Activated CD8-positive, alpha-beta memory T cell treated with anti-CD3 and anti-CD28 coated beads for 48 hours (primary cell): ENCODE measurements around the gene TGFBR2.

Source experiments
- DNase-seq, 3 experiments: peaks; one replicate each; pipeline ENCODE4 v3.0.0-alpha.2; 2020; ENCODE audit warnings: low read depth in 2 of 3, low spot score in 2 of 3

The TGFBR2 gene

GRCh38 chr3:30602946-30603345 is 3.5 kb upstream of the TGFBR2 start:
- no peak for DNase-seq

GRCh38 chr3:30604093-30604492 is 2.3 kb upstream of the TGFBR2 start:
- DNase-seq, result no peak

GRCh38 chr3:30604558-30604957 is 1.8 kb upstream of the TGFBR2 start:
- DNase-seq, result no peak

DNA sequence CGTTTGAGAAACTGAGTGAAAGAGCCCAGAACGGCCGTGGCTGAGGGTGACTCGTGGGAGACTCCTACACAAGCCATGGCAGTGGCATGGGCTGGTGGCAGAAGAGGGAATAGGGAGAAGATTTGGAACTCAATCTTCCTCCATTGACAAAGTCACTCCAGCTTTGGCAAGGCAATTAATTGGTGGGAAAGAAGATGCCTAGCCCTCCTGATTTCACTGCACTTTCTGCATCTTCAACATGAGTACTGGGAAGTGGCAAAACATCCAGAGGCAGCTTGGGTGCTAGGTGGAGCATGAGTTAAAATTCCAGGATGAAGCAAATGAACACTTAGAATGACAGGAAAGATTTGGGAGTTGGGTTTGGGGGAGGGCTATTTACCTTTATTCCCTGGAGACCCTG is 1.4 kb upstream of the TGFBR2 start:
- DNase-seq, result no peak

- no peak for DNase-seq
These were observed 598 bp upstream of the TGFBR2 start for GRCh38 chr3:30605706-30606300.

- DNase-seq, result peak in 2 of 3 experiments; percentile 34 to 41
These were observed 832 bp downstream of the TGFBR2 start for GRCh38 chr3:30607032-30607833.

DNA sequence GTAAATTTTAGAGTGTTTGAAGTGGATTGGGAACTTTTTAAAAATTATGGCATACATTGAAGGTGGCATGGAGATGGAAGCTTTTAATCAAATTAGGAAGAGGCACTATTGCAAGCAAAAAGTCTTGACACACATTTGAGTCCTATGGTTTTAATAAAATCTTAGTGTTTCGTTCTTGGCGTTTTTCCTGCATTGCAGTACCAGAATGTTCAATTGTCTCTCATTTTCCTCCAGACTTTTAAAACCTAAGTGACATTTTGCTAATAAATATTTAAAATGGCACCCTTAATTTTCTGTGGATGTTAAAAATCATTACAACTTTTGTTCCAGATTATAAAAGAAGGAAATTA is 2.2 kb downstream of the TGFBR2 start:
- no peak for DNase-seq

DNA sequence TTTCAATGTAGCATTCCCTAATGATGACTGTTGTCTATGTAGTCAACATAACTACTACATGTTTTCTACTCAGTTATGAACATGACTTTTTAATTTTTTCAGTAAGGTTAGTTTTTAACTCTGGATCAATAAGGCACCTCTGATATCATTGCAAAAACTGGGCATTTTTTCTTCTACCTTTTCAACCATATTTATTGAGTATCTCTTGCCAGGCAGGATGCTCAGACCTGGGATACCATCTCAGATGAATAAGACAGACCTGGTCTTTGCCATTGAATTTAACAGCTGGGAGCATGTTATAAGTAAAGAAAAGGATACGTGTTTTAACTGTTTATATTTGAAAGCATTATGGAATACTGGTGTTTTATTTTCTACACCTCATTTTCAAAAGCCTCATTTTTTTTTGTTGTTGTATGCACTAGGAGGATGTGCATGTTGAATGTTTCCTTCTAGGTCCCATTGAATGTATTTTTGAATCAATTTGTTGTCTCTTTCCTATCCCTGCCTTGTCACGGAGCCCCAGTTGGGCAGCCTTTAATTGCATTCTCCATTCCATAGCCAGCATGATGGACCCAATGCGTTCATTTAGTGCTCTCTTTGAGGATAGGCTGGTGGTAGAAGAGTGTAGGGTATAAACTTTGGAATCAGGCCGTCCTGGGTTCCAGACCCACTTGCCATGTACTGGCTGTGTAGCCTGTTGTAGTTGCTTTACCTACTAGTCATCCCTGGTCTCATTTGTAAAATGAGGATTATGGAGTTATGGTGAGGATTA is 3.7 kb downstream of the TGFBR2 start:
- no peak for DNase-seq

- DNase-seq, result no peak
These were observed 4.4 kb downstream of the TGFBR2 start for GRCh38 chr3:30610702-30611368.

- DNase-seq, result no peak
These were observed 5.4 kb downstream of the TGFBR2 start for GRCh38 chr3:30611613-30612436.

DNA sequence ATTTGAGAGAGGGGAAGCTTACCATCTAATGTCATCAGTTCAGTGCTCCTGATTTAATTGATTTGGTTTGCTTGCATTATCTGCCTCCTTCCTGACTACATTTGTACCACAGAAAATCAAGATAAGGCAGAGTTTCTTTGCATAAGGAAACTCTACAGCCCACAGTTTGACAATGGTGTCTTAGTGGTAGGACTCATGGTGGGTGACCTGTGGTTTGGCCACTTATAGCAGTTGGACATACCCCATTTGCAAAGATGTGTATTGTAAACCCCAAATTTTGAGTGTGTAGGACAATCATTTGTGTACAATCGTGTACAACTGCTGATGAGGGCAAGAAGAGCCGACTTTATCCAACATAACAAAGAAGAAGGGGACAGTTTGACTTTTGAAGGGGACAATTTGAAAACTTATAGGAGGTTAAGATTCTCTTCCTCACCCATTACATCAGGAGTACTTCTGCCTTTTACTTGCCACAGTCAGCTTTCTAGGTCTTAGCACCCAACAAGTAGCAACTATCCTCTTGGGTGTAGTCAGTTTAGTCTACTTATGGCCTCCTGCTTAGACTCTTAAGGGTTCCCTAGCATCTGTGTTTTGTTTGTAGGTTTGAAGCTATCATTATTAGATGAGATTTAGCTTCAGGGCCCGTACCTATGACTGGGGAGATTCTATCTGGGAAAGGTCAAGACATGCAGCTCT is 6.2 kb downstream of the TGFBR2 start:
- DNase-seq, result no peak

GRCh38 chr3:30613133-30613825 is 6.9 kb downstream of the TGFBR2 start:
- no peak for DNase-seq

GRCh38 chr3:30614373-30614772 is 8.0 kb downstream of the TGFBR2 start:
- DNase-seq, result no peak

DNA sequence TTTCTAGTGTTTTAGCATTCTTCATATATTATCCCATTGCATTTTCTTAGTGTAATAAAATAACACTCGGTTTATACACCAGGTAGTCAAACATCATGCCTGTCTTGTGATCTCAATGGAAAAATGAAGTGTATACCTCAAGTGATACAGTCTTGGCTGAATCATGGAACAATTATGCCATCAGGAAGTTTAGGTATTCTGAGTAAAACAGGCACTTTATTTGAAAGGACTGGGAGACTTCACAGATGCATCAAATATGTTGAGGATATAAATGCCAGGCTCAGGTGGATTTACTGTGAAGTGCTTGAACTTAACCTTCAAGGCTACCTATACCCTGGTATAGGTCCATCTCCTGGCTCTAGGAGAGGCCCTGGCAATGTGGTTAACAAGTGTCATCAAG is 8.5 kb downstream of the TGFBR2 start:
- no peak for DNase-seq

DNA sequence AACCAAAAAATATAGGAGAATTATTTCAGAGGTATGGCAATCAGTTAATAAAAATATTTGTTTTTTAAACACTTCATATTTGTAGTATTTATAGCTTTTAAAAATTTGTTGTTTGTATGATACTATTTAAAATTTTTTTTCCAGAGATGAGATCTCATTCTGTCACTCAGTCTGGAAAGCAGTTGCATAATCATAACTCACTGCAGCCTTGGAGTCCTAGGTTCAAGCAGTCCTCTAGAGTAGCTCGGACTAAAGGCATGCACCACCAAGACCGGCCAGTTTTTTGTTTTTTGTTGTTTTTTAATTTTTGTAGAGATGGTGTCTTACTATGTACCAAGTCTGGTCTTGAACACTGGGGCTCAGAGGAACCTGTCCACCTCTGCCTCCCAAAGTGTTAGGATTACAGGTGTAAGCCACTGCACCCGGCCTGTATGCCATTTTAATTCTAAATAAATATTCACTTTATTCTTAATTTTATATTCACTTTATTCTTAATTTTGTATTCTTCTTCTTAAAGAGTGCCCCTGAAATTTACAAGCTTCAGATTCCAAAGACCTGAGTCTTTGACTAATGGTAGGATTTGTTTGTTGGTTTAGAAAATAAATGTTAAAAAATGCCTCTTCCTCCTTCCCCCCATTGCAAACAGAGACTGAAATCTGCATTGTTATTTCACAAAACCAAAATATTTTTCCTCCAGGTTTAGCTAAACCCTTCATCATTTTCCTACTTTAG is 9.4 kb downstream of the TGFBR2 start:
- no peak for DNase-seq

DNA sequence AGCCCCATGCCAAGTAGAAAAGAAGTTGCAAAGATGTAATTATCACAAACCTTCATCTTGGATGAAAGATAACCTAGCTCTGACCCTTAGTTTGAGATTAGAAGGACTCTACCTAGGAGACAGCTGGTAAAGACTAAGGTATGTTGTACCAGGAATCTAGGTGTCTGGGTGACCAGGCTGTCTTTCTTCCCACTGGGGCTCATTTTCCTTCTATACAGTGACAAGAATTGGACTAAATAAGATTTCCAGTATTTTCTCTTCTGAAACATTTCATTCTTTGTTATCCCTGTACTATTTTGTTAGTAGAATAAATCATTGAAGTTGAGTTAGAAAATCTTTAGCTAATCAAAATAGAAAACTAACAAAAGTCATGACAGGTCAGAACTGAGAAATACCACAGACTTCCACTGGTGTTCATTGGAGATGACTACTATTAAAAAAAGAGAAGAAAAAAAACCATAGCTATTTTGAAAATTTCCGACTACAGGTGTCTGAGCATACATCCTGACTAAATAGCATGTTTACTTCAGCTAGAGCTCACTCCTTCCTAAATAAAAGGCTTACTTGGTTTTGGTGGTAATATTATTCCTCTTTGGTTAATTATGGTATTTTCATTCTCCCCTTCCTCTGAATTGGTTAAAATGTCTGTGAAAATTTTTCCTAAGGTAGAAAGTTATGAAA is 10.1 kb downstream of the TGFBR2 start:
- DNase-seq, result no peak

DNA sequence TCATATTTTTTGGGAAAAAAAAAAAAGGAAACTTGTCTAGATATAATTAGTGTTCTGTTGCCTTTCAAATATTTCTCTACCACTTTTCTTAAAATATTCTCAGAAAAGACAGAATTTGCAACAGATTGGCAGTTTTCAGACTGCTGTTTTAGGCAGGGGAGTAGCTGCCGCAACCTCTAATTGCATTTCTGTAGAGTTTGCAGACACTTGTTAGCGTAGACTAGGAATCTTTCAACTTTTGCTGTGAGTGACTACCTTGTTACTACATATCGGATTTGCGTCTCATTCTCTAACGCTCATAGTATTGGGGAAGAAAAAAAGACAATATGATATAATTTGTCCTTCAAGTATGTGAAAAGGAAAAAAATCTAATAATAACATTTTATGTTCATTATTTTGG is 10.7 kb downstream of the TGFBR2 start:
- no peak for DNase-seq

GRCh38 chr3:30617653-30618052 is 11.3 kb downstream of the TGFBR2 start:
- DNase-seq, result no peak
